GM19328 (cell line): Measurements from ENCODE around the gene PCSK6.

Source experiments
- ATAC-seq: cut with Tn5 transposase; IDR thresholded peaks from one replicate; pipeline ENCODE4 v1.9.1; 2021; ENCODE audit warnings: mild to moderate bottlenecking, moderate library complexity; ENCODE audit not compliant: unreplicated experiment

PCSK6 gene

DNA sequence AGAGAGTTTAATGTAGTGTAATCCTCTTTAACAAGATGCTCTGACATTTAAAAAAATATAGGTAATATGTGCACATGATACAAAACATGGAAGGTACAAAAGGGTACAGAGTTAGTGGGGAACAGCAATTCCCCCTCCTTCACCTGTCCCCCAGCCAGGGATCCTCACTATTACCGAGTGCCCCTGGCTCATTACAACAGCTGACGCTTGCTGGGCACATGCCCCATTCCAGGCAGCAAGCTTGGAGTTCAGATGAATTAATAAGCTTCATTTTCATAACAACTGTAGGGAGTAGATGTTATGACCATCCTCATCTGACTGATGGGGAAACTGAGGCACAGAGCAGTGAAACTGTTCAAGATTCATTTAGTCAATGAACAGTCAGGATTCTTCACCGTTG lies 41.2 kb downstream of the PCSK6 start:
- no peak for ATAC-seq

DNA sequence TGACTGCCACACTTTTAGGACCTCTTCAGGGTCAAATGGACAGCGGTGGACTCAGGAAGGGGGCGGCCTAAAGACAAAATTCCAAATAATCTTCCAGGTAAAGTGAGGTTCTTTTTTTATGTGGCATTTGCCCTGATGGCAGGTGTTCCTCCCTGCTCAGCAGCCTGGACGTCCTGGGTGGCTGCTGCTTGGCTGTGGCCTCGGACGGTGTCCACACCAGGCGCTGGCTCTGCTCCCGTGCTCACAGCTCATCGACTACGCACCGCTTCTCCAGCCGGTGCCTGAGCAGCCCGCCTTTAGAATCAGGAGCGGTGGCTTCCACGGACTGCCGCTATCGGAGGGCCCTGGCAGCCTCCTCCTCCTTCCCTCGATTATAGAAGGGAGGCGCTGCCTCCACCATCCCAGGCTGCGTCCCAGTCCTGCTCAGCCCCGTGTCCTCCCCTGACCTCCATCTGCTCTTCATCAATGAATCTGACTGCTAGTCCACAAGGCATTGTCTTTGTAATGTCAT lies 41.9 kb downstream of the PCSK6 start:
- ATAC-seq, result no peak

DNA sequence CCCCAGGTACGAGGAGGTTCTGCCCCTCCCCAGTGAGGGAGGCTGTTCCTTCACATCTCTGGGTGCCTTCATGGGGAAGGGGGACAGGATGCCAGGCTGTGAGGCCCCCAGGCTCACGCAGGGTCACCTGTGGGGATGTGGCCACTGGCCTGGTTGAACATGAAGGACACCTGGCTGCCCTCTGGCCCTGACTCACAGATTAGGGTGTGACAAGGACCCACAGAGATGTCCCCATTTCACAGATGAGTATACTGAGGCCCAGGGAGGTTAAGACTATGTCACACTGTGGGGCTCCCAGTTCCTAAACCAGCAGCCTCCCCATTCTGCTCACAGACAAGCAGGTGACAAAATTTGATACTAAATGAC lies 42.4 kb downstream of the PCSK6 start:
- no peak for ATAC-seq

DNA sequence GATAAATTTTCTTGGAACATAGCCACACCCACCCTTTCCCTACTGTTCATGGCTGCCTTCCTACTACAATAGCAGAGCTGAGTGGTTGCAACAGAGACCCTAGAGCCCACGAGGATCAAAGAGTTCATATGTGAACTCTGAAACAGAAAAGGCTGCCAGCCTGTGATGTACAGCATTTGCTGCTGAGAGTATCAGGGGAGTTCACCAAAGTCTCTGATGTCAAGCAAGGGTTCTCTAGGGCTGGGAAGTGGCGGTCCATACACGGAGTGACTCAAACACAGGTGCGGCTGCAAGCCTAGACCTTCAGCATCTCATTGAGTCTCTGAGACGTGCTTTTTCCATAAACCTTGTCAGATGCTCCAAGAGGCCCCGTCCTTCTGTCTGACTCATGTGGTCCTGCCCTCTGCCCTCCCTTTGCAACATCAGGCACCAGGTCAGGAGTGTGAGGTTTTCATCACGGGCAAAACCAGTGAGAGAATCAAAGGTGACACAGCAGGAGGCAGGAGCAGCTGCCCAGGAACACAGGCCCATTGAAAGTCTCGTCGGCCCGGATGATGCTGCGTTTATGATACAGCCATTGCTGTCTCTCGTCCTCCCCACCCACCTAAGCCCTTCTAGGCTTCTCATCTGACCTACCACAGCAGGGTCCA lies 42.9 kb downstream of the PCSK6 start:
- ATAC-seq, result no peak

DNA sequence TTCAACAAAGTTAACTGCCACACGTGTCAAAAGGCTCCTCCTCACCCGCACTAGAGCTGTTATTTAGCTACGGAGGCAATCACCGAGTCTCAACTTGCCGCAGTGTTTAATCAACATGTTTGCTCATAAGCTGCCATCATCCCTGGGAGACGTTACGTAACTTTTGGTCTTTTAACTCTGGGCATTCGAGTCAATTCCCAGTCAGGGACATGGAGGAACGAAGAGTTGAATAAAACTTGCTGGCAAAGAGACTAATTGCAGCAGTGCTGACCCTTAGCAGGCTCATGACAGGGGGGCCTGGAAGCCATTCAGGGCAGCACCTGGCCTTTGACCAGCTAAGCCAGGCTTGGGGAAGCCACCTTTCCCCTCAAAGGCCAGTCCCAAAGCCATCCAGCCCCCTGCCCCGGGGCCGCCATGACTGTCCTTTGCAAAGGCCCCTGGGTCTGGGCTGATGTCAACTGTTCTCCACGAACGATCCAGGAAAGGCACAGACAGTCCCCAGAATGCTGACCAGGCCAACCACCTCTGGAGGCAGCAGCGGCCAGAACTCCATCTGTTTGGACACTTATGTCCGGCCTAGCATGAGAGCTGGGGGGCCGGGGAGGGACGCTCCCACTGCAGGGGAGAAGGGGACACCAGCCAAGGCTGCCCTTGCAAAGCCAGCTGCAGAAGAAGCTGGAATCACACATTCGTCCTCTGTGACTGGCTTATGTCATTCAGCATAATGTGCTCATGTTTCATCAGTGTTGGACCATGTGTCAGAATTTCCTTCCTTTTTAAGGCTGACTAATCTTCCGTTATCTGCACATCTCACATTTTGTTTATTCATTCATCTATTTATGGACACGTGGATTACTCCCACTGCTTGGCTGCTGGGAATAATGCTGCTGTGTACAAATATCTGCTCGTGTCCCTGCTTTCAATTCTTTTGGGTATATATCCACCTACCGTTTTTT lies 43.7 kb downstream of the PCSK6 start:
- no peak for ATAC-seq

DNA sequence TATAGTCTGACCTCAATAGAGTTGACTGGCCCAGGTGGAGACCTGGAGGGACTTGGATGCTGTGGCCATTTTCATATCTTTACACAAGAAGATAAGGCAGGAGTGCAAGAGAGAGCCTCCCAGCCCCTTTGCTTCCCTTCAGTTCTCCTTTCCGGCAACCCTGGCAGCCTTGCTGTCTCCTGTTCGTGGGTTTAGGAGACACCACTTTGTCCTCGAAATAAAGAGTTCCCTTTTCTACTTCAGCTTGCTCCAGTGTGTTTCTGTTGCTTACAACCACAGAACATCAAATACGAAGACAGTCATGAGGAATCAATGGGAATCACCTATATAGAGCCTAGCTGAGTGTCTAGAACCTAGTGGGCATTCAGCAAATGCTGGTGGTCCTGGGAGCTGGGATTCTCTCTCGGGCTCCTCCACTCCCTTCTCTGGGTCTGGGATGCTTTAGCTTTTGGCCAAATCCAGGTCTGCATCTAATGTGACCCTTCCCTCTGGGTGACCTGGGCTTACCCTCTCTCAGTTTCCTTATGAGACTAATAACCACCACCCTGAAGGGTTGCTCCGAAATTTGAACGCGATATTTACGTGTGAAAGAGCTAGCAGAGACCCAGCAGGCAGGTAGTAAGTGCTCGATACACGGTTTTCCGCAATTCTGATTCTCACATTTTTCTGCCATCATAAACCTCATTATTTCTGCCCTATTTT lies 44.5 kb downstream of the PCSK6 start:
- no peak for ATAC-seq

DNA sequence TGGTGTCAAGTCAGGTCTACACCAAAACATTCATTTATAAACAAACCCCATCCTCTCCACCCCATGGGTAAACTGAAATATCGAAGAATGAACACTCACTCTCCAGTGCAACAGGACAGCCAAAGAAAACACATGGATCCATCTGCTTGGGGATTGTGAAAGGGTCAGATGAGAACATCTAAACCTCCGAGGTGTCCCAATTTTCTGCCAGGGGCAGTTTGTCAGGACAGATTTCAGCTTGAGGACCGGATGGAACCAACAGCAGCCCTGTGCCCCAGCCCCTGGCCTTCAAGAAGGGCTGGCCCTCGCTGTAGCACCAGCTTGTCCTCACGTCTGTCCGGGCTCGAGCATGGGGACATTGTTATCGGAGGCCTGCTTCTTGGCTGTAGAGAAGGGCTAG lies 45.5 kb downstream of the PCSK6 start:
- no peak for ATAC-seq

DNA sequence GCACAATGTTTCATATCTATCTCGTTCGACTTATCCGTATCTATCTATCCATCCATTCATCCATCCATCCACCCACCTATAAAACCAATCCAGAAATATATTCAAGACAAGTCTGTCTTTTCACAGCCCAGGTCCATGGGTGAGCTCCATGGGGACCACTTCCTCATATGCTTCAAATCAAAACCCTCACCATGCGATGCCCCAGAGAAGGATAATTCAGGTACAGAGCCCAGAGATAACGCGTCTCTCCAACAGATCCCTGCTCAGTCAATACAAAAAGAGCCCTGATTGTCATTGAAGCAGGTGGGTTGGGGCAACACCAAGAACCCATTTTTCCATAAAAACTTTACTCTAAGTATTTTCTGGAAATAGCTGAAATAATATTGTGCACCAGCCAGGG lies 47.2 kb downstream of the PCSK6 start:
- ATAC-seq, result no peak

DNA sequence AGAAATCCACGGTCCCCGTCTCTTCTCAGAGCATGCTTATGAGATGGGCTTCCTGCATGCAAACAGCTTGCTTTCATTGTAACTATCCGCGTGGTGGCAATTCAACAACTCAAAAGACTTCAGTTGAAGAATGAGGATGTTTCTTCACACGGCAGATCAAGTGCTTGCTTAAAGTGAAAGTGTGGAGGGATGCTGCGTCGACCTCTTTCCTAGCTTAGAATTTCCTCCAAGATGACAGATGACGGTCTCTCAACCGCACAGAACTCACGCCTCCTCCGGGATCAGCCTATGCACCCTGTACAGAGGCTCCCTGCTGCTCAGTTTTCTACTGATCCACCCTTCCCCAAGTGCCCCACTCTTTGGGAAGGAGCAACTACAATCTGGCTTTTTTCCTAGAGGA lies 47.8 kb downstream of the PCSK6 start:
- ATAC-seq, result no peak

DNA sequence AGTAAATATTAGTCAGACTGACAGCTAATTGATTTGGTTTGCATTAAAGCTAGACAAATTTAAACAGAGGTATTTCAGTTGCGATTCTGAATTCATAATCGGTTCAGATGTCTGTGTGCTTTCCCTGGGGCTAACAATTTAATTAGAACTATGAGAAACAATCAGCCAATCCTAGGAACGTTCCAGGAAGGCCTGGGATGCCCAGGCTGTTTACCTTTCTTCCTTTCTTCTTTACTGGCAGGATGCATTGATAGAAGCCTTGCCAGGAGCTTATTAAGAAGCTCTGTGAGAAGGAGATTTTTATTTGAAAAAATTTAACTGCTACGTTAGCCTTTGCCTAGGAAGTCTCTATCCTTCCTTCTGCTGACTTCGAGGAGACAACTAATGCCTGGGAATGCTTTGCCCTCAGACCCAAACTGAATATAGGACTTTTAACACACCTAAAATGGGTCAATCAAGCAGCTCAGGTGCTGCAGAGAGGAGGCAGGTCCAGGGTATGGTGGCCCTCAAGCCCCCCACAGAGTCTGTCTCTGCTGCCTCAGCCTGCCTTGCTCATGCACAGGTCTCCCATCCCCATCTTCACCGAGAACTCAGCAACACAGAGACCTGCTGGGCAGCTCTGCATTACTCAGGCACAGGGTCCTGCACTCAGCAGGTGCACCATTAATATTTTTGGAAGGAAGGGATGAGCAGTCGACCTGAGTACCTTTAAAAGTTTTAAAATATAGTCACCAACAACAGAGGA lies 48.5 kb downstream of the PCSK6 start:
- no peak for ATAC-seq

DNA sequence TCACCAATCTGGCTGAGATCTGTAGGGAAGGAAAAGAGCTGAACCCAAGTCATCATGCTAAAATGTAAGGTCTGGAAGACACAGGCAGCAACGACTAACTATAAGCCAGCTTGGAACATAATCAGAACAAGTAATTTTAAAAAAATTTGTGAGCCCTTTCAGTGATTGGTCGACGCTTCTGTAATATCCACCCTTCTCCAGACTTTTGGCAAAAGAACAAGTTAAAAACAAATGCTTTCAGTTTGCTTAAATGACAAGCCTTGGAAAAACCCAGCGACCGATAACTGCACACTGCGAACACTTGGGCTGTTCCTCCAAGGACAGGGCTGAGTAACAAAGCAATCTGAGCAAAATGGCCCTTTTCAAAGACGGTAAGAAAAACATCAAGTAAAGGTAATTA lies 49.6 kb downstream of the PCSK6 start:
- no peak for ATAC-seq

DNA sequence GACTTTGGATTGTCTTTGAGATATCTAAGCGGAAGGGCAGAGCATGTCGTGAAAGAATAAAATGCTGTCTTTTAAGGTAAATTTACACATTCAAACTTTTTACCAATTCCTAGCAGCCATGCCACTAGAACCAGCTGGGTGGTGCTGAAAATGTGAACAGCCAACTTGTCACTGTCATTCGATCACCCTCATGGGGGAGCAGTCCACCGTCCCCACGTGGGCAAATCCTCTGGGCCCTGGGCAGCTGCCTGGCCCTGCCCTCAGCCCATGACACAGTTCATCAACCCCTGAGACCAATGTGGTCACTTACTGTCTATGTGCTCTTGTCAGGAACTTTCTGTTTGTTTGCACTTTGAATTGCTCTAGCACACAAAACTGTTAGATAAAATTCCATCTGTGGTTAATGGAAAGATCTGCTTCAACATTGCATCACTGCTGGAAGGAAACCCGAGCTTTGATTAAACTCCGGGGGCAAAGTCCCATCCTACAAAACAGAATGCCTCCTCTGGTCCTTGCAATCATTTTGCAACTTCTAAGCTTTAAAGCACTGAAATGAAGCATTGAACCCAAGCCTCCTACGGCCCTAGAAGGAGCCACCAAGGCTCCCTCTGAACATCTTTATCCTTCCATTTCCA lies 50.1 kb downstream of the PCSK6 start:
- ATAC-seq, result no peak

DNA sequence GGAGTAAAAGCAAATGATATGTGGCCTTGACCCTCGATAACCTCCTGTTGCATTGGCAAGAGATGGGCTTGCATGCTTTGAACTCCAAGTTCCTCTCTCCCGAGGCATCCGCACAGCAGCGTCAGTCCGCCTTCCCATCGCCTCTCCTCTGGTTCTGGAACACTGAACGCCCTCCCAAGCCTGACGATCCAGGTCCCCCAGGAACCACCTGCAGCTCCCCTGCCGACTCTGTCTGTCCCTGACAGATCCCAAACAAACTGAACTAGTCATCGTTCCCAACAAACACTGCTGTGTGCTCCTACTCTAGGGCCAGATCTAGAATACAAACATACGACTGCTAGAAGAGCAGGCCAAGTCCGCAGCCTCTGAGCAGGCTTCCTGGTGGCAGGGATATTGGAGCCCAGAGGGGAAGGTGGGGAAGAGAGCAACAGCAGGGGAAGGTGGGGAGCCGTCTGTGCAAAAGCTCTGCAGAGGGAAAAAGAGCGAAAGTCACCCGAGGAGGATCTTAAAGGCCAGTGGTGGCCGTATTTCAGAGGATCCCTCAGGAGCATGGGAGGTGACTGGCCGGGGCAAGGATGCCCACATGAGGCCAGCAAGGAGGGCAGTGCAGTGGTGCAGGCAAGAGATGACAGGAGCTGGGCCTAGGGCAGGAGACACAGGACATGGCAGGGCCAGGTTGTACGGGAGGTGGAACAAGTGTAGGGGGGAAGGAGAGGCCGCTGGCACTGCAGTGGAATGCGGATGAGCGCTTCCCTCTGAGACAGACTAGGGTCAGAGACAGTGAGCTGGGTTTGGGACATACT lies 50.8 kb downstream of the PCSK6 start:
- no peak for ATAC-seq

DNA sequence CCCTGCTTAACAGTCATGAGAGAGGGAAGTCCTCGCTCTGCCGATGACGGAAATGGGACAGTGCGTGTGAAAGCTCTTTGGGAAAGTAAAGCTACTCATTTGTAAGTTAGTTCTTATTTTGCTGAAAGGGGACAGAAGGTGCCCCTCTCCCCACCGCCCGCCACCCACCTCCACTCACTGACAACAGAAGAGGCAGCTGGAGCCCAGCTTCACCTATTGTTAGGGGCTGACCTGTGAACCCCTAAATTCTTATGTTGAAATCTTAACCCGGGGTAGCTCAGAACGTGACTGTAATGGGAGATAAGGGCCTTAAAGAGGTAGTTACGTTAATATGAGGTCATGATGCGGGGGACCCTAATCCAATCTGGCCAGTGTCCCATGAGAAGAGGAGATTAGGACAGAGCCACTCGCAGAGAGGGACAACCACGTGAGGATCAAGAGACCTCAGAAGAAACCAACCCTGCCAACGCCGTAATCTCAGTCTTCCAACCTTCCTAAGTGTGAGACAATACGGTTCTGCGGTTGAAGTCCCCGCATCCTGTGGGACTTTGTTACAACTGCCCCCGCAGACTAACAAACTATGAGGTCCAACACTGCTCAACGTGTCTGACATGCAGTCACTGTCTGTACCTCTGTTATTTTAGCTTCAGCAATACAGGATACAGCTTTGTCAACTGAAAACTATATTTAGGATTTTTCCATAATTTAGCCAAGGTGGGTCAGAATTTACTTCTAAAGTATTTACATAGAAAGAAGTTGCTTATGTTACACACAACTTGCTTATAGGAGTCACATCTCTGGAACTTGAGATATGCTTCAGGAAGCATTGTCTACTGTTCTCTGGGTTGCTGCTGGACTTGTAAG lies 51.7 kb downstream of the PCSK6 start:
- ATAC-seq, result no peak

DNA sequence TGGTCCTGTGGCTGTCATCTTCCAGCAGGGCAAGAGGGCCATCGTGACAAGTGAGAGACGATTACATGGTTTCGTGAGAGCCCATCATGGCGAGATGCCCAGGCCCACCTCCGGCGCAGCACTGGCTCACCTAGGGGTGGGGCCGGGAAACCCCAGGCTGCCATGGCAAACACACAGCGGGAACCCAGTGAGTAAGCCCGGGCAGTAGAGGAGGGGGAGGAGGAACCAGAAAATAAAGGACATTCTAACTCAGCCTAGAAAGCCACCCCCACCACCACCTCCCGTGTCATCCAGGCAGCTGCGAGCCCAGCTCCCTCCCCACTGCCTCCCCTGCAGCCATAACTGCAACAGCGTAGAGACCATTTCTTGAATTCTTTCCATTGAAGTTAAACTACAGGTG lies 52.3 kb downstream of the PCSK6 start:
- no peak for ATAC-seq

DNA sequence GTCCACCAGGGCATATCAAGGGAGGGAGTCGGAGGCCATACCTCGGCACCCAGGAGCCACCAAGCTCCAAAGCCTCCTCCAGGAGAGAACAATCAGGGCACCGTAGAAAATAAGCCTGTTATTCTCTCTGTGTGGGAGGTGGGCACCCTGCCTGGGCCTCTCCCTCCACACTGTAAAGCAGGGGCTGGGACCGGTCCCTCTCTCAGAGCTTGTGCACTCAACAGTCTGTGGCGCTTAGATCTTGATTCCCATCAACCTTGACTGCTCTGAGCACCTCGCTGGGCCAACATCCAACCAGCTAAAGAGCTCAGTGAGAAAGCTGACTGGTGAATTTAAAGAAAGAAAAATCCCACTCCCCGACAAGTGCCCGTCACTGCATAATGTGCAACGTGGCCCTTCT lies 53.0 kb downstream of the PCSK6 start:
- ATAC-seq, result no peak

DNA sequence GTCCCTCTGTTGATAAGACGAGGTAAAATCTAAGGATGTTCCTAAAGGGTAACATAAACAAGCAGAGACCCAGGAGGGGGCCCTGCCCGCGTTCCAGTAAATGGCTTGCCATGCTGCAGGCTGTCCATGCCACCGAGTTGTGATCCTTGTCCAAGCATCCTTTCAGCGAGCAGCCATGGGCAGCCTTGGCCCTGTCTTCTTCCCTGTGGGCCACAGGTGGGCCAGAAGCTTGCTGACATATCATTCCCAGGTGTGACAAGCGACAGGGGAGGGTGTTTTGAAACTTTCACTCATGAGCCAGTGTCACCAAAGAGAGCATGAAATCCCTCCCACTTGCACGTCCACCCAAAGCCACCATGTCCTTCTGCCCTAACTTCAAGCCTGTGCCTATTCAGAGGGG lies 53.7 kb downstream of the PCSK6 start:
- no peak for ATAC-seq

DNA sequence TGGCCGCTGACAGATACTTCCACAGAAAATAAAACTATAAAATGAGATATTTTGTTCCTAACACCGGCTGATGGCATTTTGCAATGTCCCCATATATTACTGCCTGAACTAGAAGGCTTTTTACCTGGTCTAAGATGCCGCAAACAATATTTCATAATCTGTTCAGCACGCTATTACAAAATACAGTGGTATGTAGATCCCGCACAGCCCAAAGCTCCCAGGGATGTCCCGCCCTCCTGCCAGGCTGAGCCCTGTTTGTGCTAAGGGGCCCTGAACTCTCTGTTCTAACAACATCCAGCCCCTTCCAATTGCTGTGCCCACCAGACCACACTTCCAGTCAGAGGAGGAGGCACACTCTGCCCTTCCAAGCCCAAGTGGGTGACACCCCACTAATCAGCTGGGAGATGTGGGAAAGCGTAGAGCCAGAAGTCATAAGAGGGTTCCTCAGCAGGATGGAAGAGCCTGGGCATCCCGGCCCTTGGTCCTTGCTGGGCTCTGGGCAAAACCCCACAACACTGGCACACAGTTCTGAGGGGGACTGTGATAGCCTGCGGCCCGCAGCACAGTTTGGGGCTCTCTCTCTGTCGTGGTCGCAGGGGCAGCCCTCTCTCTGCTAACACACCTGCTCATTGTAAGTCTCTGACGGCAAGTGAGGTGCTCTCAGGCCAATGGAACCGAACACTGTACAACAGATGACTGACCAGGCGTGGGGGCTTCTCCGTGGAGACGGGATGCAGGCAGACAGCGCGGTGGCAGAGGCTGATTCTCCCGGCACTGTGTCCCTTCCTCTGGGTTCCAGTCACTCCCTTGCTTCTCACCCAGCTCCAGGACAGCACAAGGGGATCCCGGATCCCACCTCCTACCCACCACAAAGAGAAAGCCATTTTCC lies 55.2 kb downstream of the PCSK6 start:
- ATAC-seq, result no peak
